SIG-M5 treated with dmso at 0.1 percent for 504 hours (cell line): ENCODE results near the gene LEMD2.
A peak's percentile ranks its signal among the peaks of the same experiment; 100 is the strongest.

ENCODE experiments used
- DNase-seq: peaks from one replicate; lab custom pipeline; 2025; ENCODE audit not compliant: unreplicated experiment; lab: John Stamatoyannopoulos, UW

LEMD2 gene

GRCh38 chr6:33777398-33778388, 11.2 kb downstream of the LEMD2 start:
- no peak for DNase-seq

- no peak for DNase-seq
These were observed 12.2 kb downstream of the LEMD2 start for GRCh38 chr6:33776764-33777163.

- DNase-seq, result no peak
These were observed 12.7 kb downstream of the LEMD2 start for GRCh38 chr6:33776186-33776585.

GRCh38 chr6:33774774-33775173, 14.2 kb downstream of the LEMD2 start:
- DNase-seq, result no peak

- no peak for DNase-seq
These were observed 15.9 kb downstream of the LEMD2 start for GRCh38 chr6:33772902-33773472.

DNA sequence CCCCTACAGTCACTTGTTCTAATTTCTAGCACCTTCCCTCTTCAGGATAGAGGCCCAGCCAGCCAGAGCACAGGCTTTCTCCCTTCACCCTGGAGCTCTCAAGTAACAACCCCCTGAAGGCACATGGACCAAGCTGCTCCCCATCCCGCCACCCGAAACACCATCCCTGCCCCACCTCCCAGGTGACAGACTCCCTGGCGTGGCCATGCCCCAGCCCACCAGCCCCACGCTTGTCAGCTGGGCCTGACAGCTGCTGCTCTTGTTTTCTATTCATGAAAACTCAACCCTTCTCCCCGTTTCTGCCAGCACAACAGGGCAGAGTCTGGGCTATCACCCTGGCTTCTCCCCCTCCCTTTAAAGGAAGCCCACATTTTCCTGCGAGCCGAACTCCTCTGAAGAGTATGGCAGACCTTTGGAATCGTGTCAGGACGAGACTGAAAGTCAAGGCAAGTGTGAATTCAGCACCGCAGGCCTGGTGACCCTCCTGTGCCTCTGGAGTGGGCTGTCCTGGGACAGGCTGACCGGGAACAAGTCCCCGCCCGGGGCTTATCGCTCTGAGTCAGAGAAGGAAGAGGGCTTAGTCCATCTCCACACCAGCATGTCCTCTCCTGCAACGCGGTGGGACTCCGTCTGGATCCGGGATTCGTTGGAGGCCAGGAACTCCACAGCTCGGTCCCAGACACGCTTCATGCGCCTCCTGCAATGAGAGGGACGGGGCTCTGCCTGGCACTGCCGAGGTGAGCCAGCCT, 16.7 kb downstream of the LEMD2 start:
- DNase-seq, result no peak

DNA sequence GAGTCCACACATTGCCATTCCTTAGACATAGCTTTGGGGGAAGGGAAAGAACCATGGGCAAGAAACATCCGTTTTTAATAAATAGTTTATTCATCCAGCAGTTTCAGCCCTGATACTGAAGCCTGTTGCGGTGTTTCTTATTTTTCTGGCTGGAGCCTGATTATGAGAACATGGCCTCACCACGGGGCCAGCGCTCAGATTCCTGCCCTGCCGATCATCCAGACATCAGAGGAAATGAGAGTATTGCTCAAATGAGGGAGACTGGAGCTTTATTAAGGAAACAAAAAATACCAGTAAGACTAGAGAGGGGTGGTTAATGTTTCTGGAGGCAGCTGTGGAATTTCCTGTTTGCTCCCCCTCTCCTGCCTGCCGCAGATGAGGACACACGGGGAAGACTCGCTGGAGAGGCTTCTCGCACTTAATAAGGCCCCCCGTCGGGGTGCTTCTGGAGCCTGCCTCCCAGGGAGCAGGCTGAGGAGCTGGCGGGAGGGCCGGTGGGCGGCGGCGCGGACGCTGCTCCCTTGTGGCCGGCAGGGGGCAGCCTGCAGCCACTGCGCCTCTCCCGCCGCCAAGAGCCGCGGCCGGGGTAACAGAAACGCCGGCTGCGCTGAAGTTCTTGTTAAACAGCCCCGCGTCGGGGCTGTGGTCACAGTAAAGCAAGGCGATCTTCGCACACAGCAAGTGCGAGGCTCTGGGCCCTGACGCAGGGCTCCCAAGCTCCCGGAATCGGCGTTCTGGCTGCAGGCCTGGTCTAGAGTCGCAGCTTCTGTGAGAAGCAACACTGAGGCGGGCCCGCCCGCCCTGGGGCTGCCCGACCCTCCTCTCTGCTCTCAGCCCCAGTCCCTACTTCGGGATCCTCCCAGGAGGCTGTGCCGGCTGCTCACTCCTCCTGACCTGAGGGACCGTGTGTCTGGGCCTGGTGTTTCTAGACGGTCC, 17.5 kb downstream of the LEMD2 start:
- DNase-seq, result peak; percentile 41

DNA sequence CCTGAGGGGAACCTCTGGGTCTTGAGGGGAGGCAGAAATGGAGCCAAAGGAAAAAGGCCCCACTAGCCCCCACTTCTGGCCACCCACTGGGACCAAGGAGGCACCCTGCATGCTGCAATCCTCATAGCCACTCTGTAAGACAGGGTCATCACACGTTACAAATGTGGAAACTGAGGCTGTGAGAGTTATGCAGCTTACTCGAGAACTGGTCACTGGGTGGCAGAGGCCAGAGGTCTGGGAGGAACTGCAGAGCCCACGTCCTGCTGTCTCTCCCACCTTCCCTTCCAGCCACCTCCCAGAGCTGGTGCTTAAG, 18.1 kb downstream of the LEMD2 start:
- no peak for DNase-seq

- no peak for DNase-seq
These were observed 18.7 kb downstream of the LEMD2 start for GRCh38 chr6:33770124-33770832.

DNA sequence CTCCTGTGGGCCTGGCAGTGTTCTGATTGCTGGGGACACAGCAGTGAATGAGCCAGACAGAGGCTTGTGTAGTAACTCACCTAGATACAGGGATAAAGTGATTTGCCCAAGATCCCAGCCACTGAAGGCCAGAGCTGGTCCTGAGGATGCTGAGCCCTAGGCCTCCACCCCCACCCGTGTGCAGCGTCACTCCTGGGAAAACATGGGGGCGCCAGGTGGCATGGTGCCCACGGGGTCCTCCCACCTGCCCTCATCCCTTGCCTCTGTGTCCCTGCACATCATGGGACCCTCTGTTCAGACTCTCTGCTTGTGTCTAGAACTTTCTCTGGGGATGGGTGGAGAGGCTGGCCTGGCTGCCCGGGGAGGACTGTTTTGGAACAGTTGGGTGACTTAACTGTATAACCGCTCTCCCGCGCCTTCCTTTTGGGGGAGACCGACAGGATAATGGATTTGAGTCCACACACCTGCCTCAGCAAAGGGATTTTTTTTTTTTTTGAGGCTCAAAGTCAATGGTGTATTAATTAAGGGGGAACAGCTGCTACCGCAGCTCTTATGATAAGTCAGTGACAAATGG, 19.6 kb downstream of the LEMD2 start:
- no peak for DNase-seq

- DNase-seq, result peak; percentile 57
These were observed 20.2 kb downstream of the LEMD2 start for GRCh38 chr6:33768644-33769120.

- no peak for DNase-seq
These were observed 21.7 kb downstream of the LEMD2 start for GRCh38 chr6:33766921-33767907.

- DNase-seq, result no peak
These were observed 23.6 kb downstream of the LEMD2 start for GRCh38 chr6:33765368-33765767.

GRCh38 chr6:33764036-33764435, 24.9 kb downstream of the LEMD2 start:
- DNase-seq, result no peak

GRCh38 chr6:33763483-33763882, 25.4 kb downstream of the LEMD2 start:
- DNase-seq, result no peak

GRCh38 chr6:33762713-33763112, 26.2 kb downstream of the LEMD2 start:
- DNase-seq, result no peak

GRCh38 chr6:33761922-33762629, 26.9 kb downstream of the LEMD2 start:
- DNase-seq, result peak; percentile 38

GRCh38 chr6:33761581-33761921, 27.4 kb downstream of the LEMD2 start:
- DNase-seq, result no peak
